Stimulated activated CD8-positive, alpha-beta memory T cell treated with anti-CD3 and anti-CD28 coated beads, Interleukin-15, amount 100 ng/mL, for 1 hour (primary cell): ENCODE measurements around the gene FMN1.

Experiments used
- DNase-seq: peaks from one replicate; pipeline ENCODE4 v3.0.0-alpha.2; 2020; ENCODE audit warnings: low read depth

Gene FMN1

GRCh38 chr15:32766101-32766500, 428.4 kb downstream of the FMN1 start:
- no peak for DNase-seq

GRCh38 chr15:32765236-32765635, 429.3 kb downstream of the FMN1 start:
- DNase-seq, result no peak

GRCh38 chr15:32763295-32763694, 431.2 kb downstream of the FMN1 start:
- no peak for DNase-seq

GRCh38 chr15:32757426-32757825, 437.1 kb downstream of the FMN1 start:
- DNase-seq, result no peak

GRCh38 chr15:32750979-32751378, 443.5 kb downstream of the FMN1 start:
- DNase-seq, result no peak

GRCh38 chr15:32747921-32748342, 446.6 kb downstream of the FMN1 start:
- DNase-seq, result no peak

GRCh38 chr15:32746116-32746857, 448.2 kb downstream of the FMN1 start:
- DNase-seq, result no peak

- DNase-seq, result no peak
Observed at GRCh38 chr15:32743411-32744140, 450.9 kb downstream of the FMN1 start.

- DNase-seq, result no peak
Observed at GRCh38 chr15:32739522-32740063, 454.9 kb downstream of the FMN1 start.

- DNase-seq, result no peak
Observed at GRCh38 chr15:32738666-32739065, 455.8 kb downstream of the FMN1 start.

- DNase-seq, result no peak
Observed at GRCh38 chr15:32737304-32737703, 457.2 kb downstream of the FMN1 start.

GRCh38 chr15:32736701-32737061, 457.8 kb downstream of the FMN1 start:
- DNase-seq, result no peak

GRCh38 chr15:32735989-32736700, 458.4 kb downstream of the FMN1 start:
- no peak for DNase-seq

- no peak for DNase-seq
Observed at GRCh38 chr15:32733281-32733680, 461.2 kb downstream of the FMN1 start.

- no peak for DNase-seq
Observed at GRCh38 chr15:32732574-32733157, 461.8 kb downstream of the FMN1 start.

GRCh38 chr15:32730677-32731654, 463.5 kb downstream of the FMN1 start:
- no peak for DNase-seq

GRCh38 chr15:32729700-32730395, 464.7 kb downstream of the FMN1 start:
- no peak for DNase-seq

GRCh38 chr15:32723171-32723948, 471.2 kb downstream of the FMN1 start:
- no peak for DNase-seq

- DNase-seq, result no peak
Observed at GRCh38 chr15:32722136-32722535, 472.4 kb downstream of the FMN1 start.

- no peak for DNase-seq
Observed at GRCh38 chr15:32721596-32721995, 472.9 kb downstream of the FMN1 start.
